Body of pancreas (tissue), 4 donors: Measurements from ENCODE around the gene TRPM6. TPM values are rescaled to one million over a fixed set of nuclear protein-coding genes. Genes with fewer than 3 reads are reported as not detected.
A peak's percentile ranks its signal among the peaks of the same experiment; 100 is the strongest.

Experiments used
- ATAC-seq: fragments of 150-250 bp; one replicate; pipeline ENCODE4 v1.9.1; 2016
- DNase-seq, 4 donors: peaks; one replicate each; pipeline ENCODE4 v3.0.0-alpha.2; 2019
- H3K27ac ChIP-seq, 4 donors: fragments of 200-600 bp; sonication (generic); 1 replicate in 3 of 4; 2 replicates in 1 of 4; pipeline versions ENCODE4 v1.5.1 to v1.6.1; 2016 to 2019; ENCODE audit warnings: mild to moderate bottlenecking in 1 of 4, mixed read lengths in 1 of 4, moderate library complexity in 1 of 4
- H3K27me3 ChIP-seq, 2 donors: fragments of 200-600 bp; sonication (generic); one replicate each; pipeline ENCODE4 v1.6.0; 2016; ENCODE audit warnings: mild to moderate bottlenecking in 1 of 2
- H3K36me3 ChIP-seq, 2 donors: fragments of 200-600 bp; sonication (generic); replicated peaks in 1 of 2; 2 replicates each; pipeline ENCODE4 v1.5.1; 2016; ENCODE audit warnings: low read depth in 2 of 2; ENCODE audit not compliant: insufficient read depth in 1 of 2
- H3K4me1 ChIP-seq: fragments of 200-600 bp; sonication (generic); one replicate; pipeline ENCODE4 v1.6.0; 2016
- H3K4me3 ChIP-seq, 2 donors: fragments of 200-600 bp; sonication (generic); 1 replicate in 1 of 2; 2 replicates in 1 of 2; pipeline ENCODE4 v1.5.1; 2016 to 2019
- H3K9me3 ChIP-seq, 3 donors: fragments of 200-600 bp; sonication (generic); 1 replicate in 2 of 3; 2 replicates in 1 of 3; pipeline ENCODE4 v1.5.1; 2016
- POLR2A ChIP-seq, 3 donors: fragments of 450-650 bp; IDR thresholded peaks; one replicate each; pipeline ENCODE4 v1.6.1; 2016; ENCODE audit warnings: antibody characterized with exemption in 3 of 3, mild to moderate bottlenecking in 2 of 3
- WGBS, 2 donors: methylation state at CpG; one replicate each; pipeline ENCODE4 v1.1.5; 2017; 5-methylcytosine and 5-hydroxymethylcytosine counted together
- intact Hi-C: fragments of 100-400 bp; cut with DNase I; formaldehyde crosslinking; loops from one replicate; pipeline ENCODE4 v1.15.1; 2023
- total RNA-seq, 2 donors: library from RNA; depleted of rRNA; stranded (reverse); fragments of >200 nt; gene quantifications; one replicate each; pipeline ENCODE4 v1.1.0, GENCODE V29; 2016
- TF ChIP-seq, protein P1 (sequence below), 7 experiments: fragments of 450-650 bp in 4 of 7; fragments of 200-600 bp in 3 of 7; sonication (generic) in 3 of 7; IDR thresholded peaks; one replicate each; pipeline ENCODE4 v1.5.1; 2016 to 2019; ENCODE audit warnings: antibody characterized with exemption in 7 of 7

TRPM6 gene
- total RNA-seq, 2 donors from 2014 or later = under 0.01 to 0.33 TPM

DNA sequence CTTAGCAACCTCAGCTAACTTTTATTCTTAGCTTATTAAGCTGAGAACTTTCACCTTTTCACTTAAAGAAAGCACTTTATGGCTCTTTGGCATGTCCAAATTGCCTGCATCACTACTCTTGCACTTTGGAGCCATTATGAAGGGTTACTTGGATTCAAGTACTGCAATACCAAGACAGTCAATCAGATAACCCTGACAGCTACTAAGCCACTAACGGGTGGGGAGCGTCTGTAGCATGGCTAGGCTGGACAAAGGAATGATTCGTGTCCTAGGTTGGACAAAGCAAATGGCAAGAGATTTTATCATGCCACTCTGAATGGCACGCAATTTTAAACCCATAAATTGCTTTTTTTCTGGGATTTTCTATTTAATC lies 39.6 kb downstream of the TRPM6 start:
- TF ChIP-seq, protein P1, sequence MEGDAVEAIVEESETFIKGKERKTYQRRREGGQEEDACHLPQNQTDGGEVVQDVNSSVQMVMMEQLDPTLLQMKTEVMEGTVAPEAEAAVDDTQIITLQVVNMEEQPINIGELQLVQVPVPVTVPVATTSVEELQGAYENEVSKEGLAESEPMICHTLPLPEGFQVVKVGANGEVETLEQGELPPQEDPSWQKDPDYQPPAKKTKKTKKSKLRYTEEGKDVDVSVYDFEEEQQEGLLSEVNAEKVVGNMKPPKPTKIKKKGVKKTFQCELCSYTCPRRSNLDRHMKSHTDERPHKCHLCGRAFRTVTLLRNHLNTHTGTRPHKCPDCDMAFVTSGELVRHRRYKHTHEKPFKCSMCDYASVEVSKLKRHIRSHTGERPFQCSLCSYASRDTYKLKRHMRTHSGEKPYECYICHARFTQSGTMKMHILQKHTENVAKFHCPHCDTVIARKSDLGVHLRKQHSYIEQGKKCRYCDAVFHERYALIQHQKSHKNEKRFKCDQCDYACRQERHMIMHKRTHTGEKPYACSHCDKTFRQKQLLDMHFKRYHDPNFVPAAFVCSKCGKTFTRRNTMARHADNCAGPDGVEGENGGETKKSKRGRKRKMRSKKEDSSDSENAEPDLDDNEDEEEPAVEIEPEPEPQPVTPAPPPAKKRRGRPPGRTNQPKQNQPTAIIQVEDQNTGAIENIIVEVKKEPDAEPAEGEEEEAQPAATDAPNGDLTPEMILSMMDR (IDR thresholded peaks at IDR 0.05) = no peak
- no peak for TF ChIP-seq POLR2A (IDR thresholded peaks at IDR 0.05)
- 39 to 55% methylated on average over 4 of the region's 4 CpGs for WGBS, 2 donors
- ATAC-seq = no peak
- Histone ChIP-seq H3K27ac (no peak overlapping the region), H3K27me3 (no peaks in the 10 kb centered on the region), H3K9me3 (no peaks in the 10 kb centered on the region), H3K36me3 (no peaks in the 10 kb centered on the region), H3K4me1 (no peaks in the 10 kb centered on the region), H3K4me3 (no peak overlapping the region)
- intact Hi-C loops = no loop called here
- no peak for DNase-seq

DNA sequence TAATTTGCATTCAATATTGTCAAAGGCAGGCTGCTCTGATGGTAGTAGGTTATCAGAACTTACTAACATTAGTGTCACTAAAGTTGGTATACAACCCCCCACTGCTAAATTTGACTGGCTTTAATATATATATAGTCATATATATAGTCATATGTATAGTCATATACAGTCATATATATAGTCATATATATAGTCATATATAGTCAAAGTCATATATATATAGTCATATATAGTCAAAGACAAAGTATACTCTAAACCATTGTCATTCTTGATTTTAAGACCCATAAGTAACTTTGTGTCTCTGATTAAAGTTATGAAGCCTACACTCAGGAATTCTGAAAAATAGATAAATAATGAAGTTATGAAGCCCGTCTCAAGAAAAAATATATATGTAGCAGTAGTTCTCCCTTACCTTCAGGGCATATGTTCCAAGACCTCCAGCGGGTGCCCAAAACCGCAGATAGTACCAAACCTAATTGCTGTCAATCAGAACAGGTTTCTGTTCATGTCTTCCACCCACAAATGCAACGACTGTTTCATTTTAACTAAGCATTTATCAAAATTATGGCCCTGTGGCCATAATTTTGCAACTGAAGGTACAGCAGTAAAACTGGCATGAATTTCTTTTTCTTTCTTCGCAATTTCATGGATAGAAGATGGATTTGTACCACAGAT lies 40.1 kb downstream of the TRPM6 start:
- intact Hi-C loops = no loop called here
- no peaks in the 10 kb centered on the region for H3K27me3 ChIP-seq

DNA sequence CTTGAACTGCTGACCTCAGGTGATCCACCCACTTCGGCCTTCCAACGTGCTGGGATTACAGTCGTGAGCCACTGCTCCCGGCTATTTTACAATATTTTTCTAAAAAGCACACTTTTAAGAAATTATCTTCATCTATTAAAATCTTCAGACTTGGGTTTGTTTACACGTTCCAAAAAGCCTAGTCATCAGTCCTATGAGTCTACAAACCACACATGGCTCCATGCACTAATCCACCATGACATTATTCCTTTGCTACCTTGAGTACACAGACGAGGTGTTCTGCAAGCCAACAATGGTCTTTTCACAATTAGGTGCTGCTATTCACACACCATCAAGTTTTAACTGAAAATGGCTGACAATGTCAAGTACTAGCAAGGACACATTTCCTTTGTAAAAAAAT lies 41.0 kb downstream of the TRPM6 start:
- DNase-seq (no peak), ATAC-seq (no peak)
- Histone ChIP-seq H3K4me1 (no peaks in the 10 kb centered on the region), H3K27ac (no peak overlapping the region), H3K36me3 (no peaks in the 10 kb centered on the region), H3K4me3 (no peak overlapping the region), H3K27me3 (no peaks in the 10 kb centered on the region), H3K9me3 (no peaks in the 10 kb centered on the region)
- WGBS, 2 donors = 58 to 59% methylated on average over 6 of the region's 6 CpGs
- intact Hi-C loops = no loop called here
- TF ChIP-seq, protein P1 (IDR thresholded peaks at IDR 0.05) = no peak
- no peak for TF ChIP-seq POLR2A (IDR thresholded peaks at IDR 0.05)

More for the DNA sequence above, 40.1 kb downstream of the TRPM6 start:
- Histone ChIP-seq H3K4me3 (no peak overlapping the region), H3K4me1 (no peaks in the 10 kb centered on the region), H3K9me3 (no peaks in the 10 kb centered on the region), H3K27ac (no peak overlapping the region), H3K36me3 (no peaks in the 10 kb centered on the region)
- TF ChIP-seq POLR2A (IDR thresholded peaks at IDR 0.05) = no peak
- TF ChIP-seq, protein P1 (IDR thresholded peaks at IDR 0.05) = no peak
- DNase-seq (no peak), ATAC-seq (no peak)
- 71 to 74% methylated on average over 5 of the region's 5 CpGs for WGBS, 2 donors

GRCh38 chr9:74838351-74838750 lies 49.4 kb downstream of the TRPM6 start:
- H3K9me3 ChIP-seq = no peaks in the 10 kb centered on the region
- H3K36me3 ChIP-seq = no peaks in the 10 kb centered on the region
- DNase-seq (no peak), ATAC-seq (no peak)
- no peaks in the 10 kb centered on the region for H3K27me3 ChIP-seq
- no peak overlapping the region for H3K4me3 ChIP-seq
- 71 to 75% methylated on average over 4 of the region's 4 CpGs for WGBS, 2 donors
- TF ChIP-seq, protein P1 (IDR thresholded peaks at IDR 0.05) = no peak
- no peak for TF ChIP-seq POLR2A (IDR thresholded peaks at IDR 0.05)
- intact Hi-C loops = no loop called here
- no peaks in the 10 kb centered on the region for H3K4me1 ChIP-seq
- H3K27ac ChIP-seq = no peak overlapping the region

DNA sequence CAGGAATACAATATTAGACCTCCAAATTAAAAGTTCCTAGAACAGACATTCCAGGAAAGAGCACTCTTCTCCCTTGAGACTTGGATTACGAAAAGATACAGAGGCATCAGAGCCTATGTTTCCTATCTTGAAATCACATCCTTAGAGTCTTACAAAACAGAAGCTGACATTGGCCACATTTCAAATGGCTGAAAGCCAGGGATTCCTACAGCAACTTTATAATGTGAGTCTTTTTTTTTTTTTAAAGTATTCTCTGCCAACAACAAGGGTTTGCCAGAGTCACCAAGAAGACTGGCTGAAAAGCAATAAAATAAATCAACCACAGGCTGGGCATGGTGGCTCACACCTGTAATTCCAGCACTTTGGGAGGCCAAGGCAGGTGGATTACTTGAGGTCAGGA lies 63.1 kb downstream of the TRPM6 start:
- Histone ChIP-seq H3K27me3 (no peaks in the 10 kb centered on the region), H3K4me3 (no peak overlapping the region), H3K4me1 (no peaks in the 10 kb centered on the region), H3K36me3 (no peaks in the 10 kb centered on the region), H3K9me3 (no peaks in the 10 kb centered on the region), H3K27ac (no peak overlapping the region)
- peak in 3 of 4 donors; percentile 23 to 31 (median 30) for DNase-seq
- peak; percentile 52 for ATAC-seq
- WGBS, 2 donors = 73 to 75% methylated on average over 1 of the region's 1 CpG
- TF ChIP-seq, protein P1 (IDR thresholded peaks at IDR 0.05) = no peak
- no peak for TF ChIP-seq POLR2A (IDR thresholded peaks at IDR 0.05)
- intact Hi-C loops = no loop called here
